K562 (cell line): ENCODE results near the gene RETN. TPM values are rescaled to one million over a fixed set of nuclear protein-coding genes. Genes with fewer than 3 reads are reported as not detected.

ENCODE experiments used
- ATAC-seq: fragments of 200-7000 bp; cut with Tn5 transposase; 3 replicates; pipeline ENCODE4 v1.9.1; 2020; ENCODE audit warnings: moderate library complexity
- BruUV-seq: library from RNA; stranded (reverse); fragments of 400-500 nt; replicated peaks from 2 replicates; lab custom pipeline; 2021; lab: Mats Ljungman, UMichigan
- CTCF ChIA-PET: fragments of 300-600 bp; formaldehyde crosslinking; extraction: SDS; loops from one replicate; lab custom pipeline; 2021; ENCODE audit warnings: low intra/inter-chr PET ratio; lab: Yijun Ruan, JAX
- POLR2A ChIA-PET: fragments of 300-600, 350-650 bp; sonication (Branson Sonifier 250); formaldehyde crosslinking; extraction: SDS; loops from one replicate; lab custom pipeline; 2021; ENCODE audit warnings: antibody characterized with exemption, inconsistent platforms; lab: Yijun Ruan, JAX
- DNase-seq, 4 experiments: peaks; one replicate each; pipeline versions ENCODE4 v3.0.0 to v3.0.0-alpha.2; 2011 to 2018; ENCODE audit warnings: low spot score in 3 of 4, mixed read lengths in 3 of 4; ENCODE audit errors: extremely low read depth in 1 of 4
- FAIRE-seq: peaks from 2 replicates; lab custom pipeline; 2011; peaks lifted over from hg19 to GRCh38; lab: Jason Lieb, UNC
- H2AFZ ChIP-seq: 2 replicates; pipeline ENCODE4 v1.6.0; 2011; ENCODE audit warnings: low read depth, low read length, control low read depth, inconsistent platforms
- H3K27ac ChIP-seq: fragments of 200-600 bp; 3 replicates; pipeline ENCODE4 v1.8.0; 2011; ENCODE audit warnings: low read depth, mild to moderate bottlenecking, control low read depth, inconsistent platforms, low read length, moderate library complexity, mixed read lengths; ENCODE audit errors: extremely low read depth
- H3K27me3 ChIP-seq, 2 experiments: fragments of 300-600 bp in 1 of 2; 2 replicates in 1 of 2; 3 replicates in 1 of 2; pipeline versions ENCODE4 v1.6.0 to v1.8.0; 2011; ENCODE audit warnings: inconsistent platforms in 2 of 2, low read length in 2 of 2, mild to moderate bottlenecking in 1 of 2, mixed read lengths in 1 of 2, moderate library complexity in 1 of 2; ENCODE audit not compliant: control insufficient read depth in 2 of 2, insufficient read depth in 2 of 2
- H3K36me3 ChIP-seq: fragments of 300-600 bp; 3 replicates; pipeline ENCODE4 v1.8.0; 2011; ENCODE audit warnings: mild to moderate bottlenecking, low read length, inconsistent platforms; ENCODE audit not compliant: control insufficient read depth, insufficient read depth
- H3K4me1 ChIP-seq, 2 experiments: fragments of 200-600 bp in 1 of 2; replicated peaks in 1 of 2; 2 replicates in 1 of 2; 3 replicates in 1 of 2; pipeline versions ENCODE4 v1.5.1 to v1.8.0; 2011; ENCODE audit warnings: inconsistent platforms in 2 of 2, low read length in 2 of 2, mild to moderate bottlenecking in 1 of 2, mixed read lengths in 1 of 2, moderate library complexity in 1 of 2; ENCODE audit not compliant: control insufficient read depth in 2 of 2, insufficient read depth in 2 of 2
- H3K4me2 ChIP-seq: 2 replicates; pipeline ENCODE4 v1.6.1; 2011; ENCODE audit warnings: low read length, control low read depth, inconsistent platforms, mixed read lengths; ENCODE audit not compliant: insufficient read depth
- H3K4me3 ChIP-seq: fragments of 200-600 bp; sonication (generic), shearing (Covaris generic); 2 replicates; pipeline ENCODE4 v1.5.1; 2016; ENCODE audit warnings: control low read depth, inconsistent platforms
- H3K79me2 ChIP-seq: fragments of 200-600 bp; 3 replicates; pipeline ENCODE4 v1.8.0; 2011; ENCODE audit warnings: low read length, inconsistent platforms; ENCODE audit not compliant: control insufficient read depth, insufficient read depth
- H3K9ac ChIP-seq, 2 experiments: 2 replicates each; pipeline versions ENCODE4 v1.6.0 to v1.6.1; 2011; ENCODE audit warnings: low read depth in 2 of 2, low read length in 2 of 2, control low read depth in 1 of 2, inconsistent platforms in 1 of 2, mild to moderate bottlenecking in 1 of 2, mixed read lengths in 1 of 2; ENCODE audit not compliant: insufficient read depth in 1 of 2
- H3K9me1 ChIP-seq: one replicate; pipeline ENCODE4 v1.6.0; 2011; ENCODE audit warnings: inconsistent platforms, mild to moderate bottlenecking, low read length, moderate library complexity; ENCODE audit not compliant: control insufficient read depth, insufficient read depth
- H3K9me3 ChIP-seq: replicated peaks from 2 replicates; pipeline ENCODE4 v1.5.1; 2011; ENCODE audit warnings: low read depth, low read length, inconsistent platforms; ENCODE audit not compliant: control insufficient read depth, insufficient read depth
- H4K20me1 ChIP-seq: replicated peaks from 2 replicates; pipeline ENCODE4 v1.6.1; 2011; ENCODE audit warnings: low read length, inconsistent platforms, mixed read lengths; ENCODE audit not compliant: control insufficient read depth, insufficient read depth
- CTCFL ChIP-seq: IDR thresholded peaks from 2 replicates; pipeline ENCODE4 v1.6.1; 2011; ENCODE audit warnings: borderline replicate concordance, low read depth, mild to moderate bottlenecking, moderate library complexity, low read length; ENCODE audit not compliant: insufficient read depth, poor library complexity, severe bottlenecking
- E2F3 ChIP-seq: fragments of 250-450 bp; sonication (Bioruptor Pico); IDR thresholded peaks from 2 replicates; pipeline ENCODE4 v1.4.0; 2020; ENCODE audit warnings: mild to moderate bottlenecking
- E2F5 ChIP-seq: sonication (generic); formaldehyde crosslinking; IDR thresholded peaks from 2 replicates; pipeline ENCODE4 v1.8.0; 2022; ENCODE audit warnings: mild to moderate bottlenecking, missing genetic modification reagents
- ESRRA ChIP-seq: fragments of 450-650 bp; IDR thresholded peaks from 2 replicates; pipeline ENCODE4 v1.6.1; 2014; ENCODE audit warnings: low read depth, mild to moderate bottlenecking, moderate library complexity, borderline replicate concordance
- ETV1 ChIP-seq: fragments of 450-650 bp; conservative IDR thresholded peaks from 2 replicates; pipeline ENCODE4 v1.6.1; 2016; ENCODE audit warnings: missing genetic modification characterization, control low read depth, low read depth, missing compliant biosample characterization
- GMEB1 ChIP-seq: fragments of 250-450 bp; sonication (Bioruptor Pico); IDR thresholded peaks from 2 replicates; pipeline ENCODE4 v1.4.0; 2020; ENCODE audit warnings: mild to moderate bottlenecking
- GTF2A2 ChIP-seq: IDR thresholded peaks from 2 replicates; pipeline ENCODE4 v1.6.1; 2016; ENCODE audit warnings: mild to moderate bottlenecking, missing genetic modification characterization, missing compliant biosample characterization
- HMG20A ChIP-seq: fragments of 450-650 bp; formaldehyde crosslinking; conservative IDR thresholded peaks from 2 replicates; pipeline ENCODE4 v1.4.0; 2020; ENCODE audit warnings: mild to moderate bottlenecking, mixed read lengths
- KDM1A ChIP-seq, 2 experiments: fragments of 450-650 bp; IDR thresholded peaks; 2 replicates each; pipeline ENCODE4 v1.6.1; 2016; ENCODE audit warnings: mild to moderate bottlenecking in 2 of 2
- MTF1 ChIP-seq: fragments of 250-450 bp; sonication (Bioruptor Pico); IDR thresholded peaks from 2 replicates; pipeline ENCODE4 v1.9.0; 2021; ENCODE audit warnings: moderate library complexity, mild to moderate bottlenecking, inconsistent platforms, borderline replicate concordance
- SLC30A9 ChIP-seq: fragments of 250-450 bp; sonication (Bioruptor Pico); IDR thresholded peaks from 2 replicates; pipeline ENCODE4 v1.8.0; 2022; ENCODE audit warnings: mild to moderate bottlenecking, moderate library complexity
- TAF1 ChIP-seq: IDR thresholded peaks from 2 replicates; pipeline ENCODE4 v1.6.1; 2011; ENCODE audit warnings: mild to moderate bottlenecking, low read length, moderate library complexity; ENCODE audit not compliant: insufficient read depth, control insufficient read depth, severe bottlenecking; ENCODE audit errors: extremely low read depth
- TCF7 ChIP-seq: sonication (generic); IDR thresholded peaks from 2 replicates; pipeline ENCODE4 v1.6.1; 2016; ENCODE audit warnings: antibody characterized with exemption, borderline replicate concordance
- ZBTB1 ChIP-seq: sonication (generic); formaldehyde crosslinking; IDR thresholded peaks from 2 replicates; pipeline ENCODE4 v1.8.1; 2023; ENCODE audit warnings: missing genetic modification reagents, low read depth, mild to moderate bottlenecking, borderline replicate concordance
- ZKSCAN3 ChIP-seq: fragments of 250-450 bp; sonication (Bioruptor Pico); IDR thresholded peaks from 2 replicates; pipeline ENCODE4 v1.4.0; 2020
- ZNF444 ChIP-seq: fragments of 250-450 bp; sonication (Bioruptor Pico); IDR thresholded peaks from 2 replicates; pipeline ENCODE4 v1.4.0; 2020; ENCODE audit warnings: mild to moderate bottlenecking, moderate library complexity
- WGBS: fragments of 100-300 bp; shearing (Covaris generic); methylation state at CpG from one replicate; pipeline ENCODE4 v1.1.6; 2016; ENCODE audit warnings: low coverage, mixed read lengths; ENCODE audit not compliant: insufficient coverage; ENCODE audit errors: missing lambda C conversion rate; 5-methylcytosine and 5-hydroxymethylcytosine counted together
- in situ Hi-C: fragments of 300-500 bp; cut with MboI; formaldehyde crosslinking; loops from 4 replicates; pipeline ENCODE4 v1.15.0; 2018; ENCODE audit warnings: inconsistent platforms, mixed read lengths
- intact Hi-C: fragments of 100-400 bp; cut with micrococcal nuclease; formaldehyde crosslinking; loops from 2 replicates; pipeline ENCODE4 v1.14.2; 2022
- polyA plus RNA-seq, 8 experiments: library from polyadenylated mRNA; depleted of rRNA in 4 of 8; stranded (reverse) in 5 of 8; unstranded in 3 of 8; fragments of >200 nt; fragmentation: Nextera tagmentation in 2 of 8; fragmentation: Illumina TruSeq in 1 of 8; extraction: Ambion mirVana in 2 of 8; extraction: Trizol in 1 of 8; gene quantifications; 2 replicates each; pipeline versions ENCODE4 v1.2.1 to v1.2.3, GENCODE V29; 2011 to 2014; ENCODE audit warnings: inconsistent platforms in 1 of 8, missing spikeins in 1 of 8
- total RNA-seq, 7 experiments: library from RNA; depleted of rRNA in 6 of 7; stranded (reverse); fragments of >200 nt in 6 of 7; fragmentation: Illumina TruSeq in 2 of 7; extraction: Trizol in 2 of 7; gene quantifications; 2 replicates each; pipeline versions ENCODE4 v1.2.1 to v1.2.3, GENCODE V29; 2011 to 2021; ENCODE audit warnings: low replicate concordance in 1 of 7

RETN gene
- total and polyA plus RNA-seq, 9 of the 15 experiments (the other 6 are each of a cell fraction or from before 2014, with no cell fraction given): not detected

GRCh38 chr19:7676854-7677253 lies 8.0 kb downstream of the RETN start, which contains the start of gene MCEMP1 (continued):
- TF ChIP-seq TCF7: no peak
- no peak for TF ChIP-seq HMG20A (CRISPR knock-in tag)
- TF ChIP-seq E2F3 (CRISPR knock-in tag): no peak

GRCh38 chr19:7677669-7678311 lies 8.9 kb downstream of the RETN start:
- Histone ChIP-seq H3K4me2 (no peak overlapping the region), H3K27ac (no peak overlapping the region), H3K9ac (no peak overlapping the region), H3K36me3 (peaks cover 7% of the 10 kb centered on the region; the same call in 2 of the 3 replicates), H3K9me1 (peaks cover 3% of the 10 kb centered on the region), H3K4me3 (no peak overlapping the region), H3K27me3 (0 out of 5 replicates have a peak, but pooled peaks cover 0 to 8% of the 10 kb centered on the region in 2 experiments), H3K9me3 (peaks cover 5% of the 10 kb centered on the region; the same call in 1 of the 2 replicates), H3K4me1 (peaks cover 10 to 26% of the 10 kb centered on the region in 2 experiments; a peak in 4 of 5 replicates), H2AFZ (no peak overlapping the region), H3K79me2 (peaks cover 15% of the 10 kb centered on the region; the same call in 2 of the 3 replicates), H4K20me1 (no peaks in the 10 kb centered on the region)
- intact Hi-C loops: no loop called here
- CTCF ChIA-PET: interaction anchor here (0.6 to 1.3 kb wide), 3 partner anchors 84 to 122 kb away, joined by 4 to 9 read pairs (median 6); no protein-coding TSS in a partner anchor
- no TSS peak for BruUV-seq
- DNase-seq (no peak), ATAC-seq (peak; percentile 44), FAIRE-seq (no peak)
- POLR2A ChIA-PET: interaction anchor here (0.6 kb wide), 1 partner anchor 114 kb away, joined by 3 read pairs; no protein-coding TSS in a partner anchor
- 10% methylated on average over 12 of the region's 12 CpGs for WGBS
- in situ Hi-C loops: loop anchor here (5.0 kb wide), 1 partner anchor 90 kb away; no protein-coding TSS in a partner anchor
- TF ChIP-seq ETV1 (no peak), E2F5 (no peak), ESRRA (peak; percentile 91), CTCFL (peak; percentile 7), ZKSCAN3 (CRISPR knock-in tag) (no peak), ZBTB1 (CRISPR knock-in tag) (no peak), MTF1 (no peak), GTF2A2 (no peak), KDM1A (IDR thresholded peaks at IDR 0.05) (0 out of 4 replicates have a peak, but pooled peaks of 1 of the 2 experiments have one; percentile 26), GMEB1 (no peak), ZNF444 (CRISPR knock-in tag) (no peak), TAF1 (no peak), SLC30A9 (no peak)
